ENCODE data around the gene MCTP1.
"Not testable (repeated sequence)": the region's sequence is repeated elsewhere in the genome, so short reads cannot be mapped to it uniquely, and the experiment has no call there.

The MCTP1 gene

DNA sequence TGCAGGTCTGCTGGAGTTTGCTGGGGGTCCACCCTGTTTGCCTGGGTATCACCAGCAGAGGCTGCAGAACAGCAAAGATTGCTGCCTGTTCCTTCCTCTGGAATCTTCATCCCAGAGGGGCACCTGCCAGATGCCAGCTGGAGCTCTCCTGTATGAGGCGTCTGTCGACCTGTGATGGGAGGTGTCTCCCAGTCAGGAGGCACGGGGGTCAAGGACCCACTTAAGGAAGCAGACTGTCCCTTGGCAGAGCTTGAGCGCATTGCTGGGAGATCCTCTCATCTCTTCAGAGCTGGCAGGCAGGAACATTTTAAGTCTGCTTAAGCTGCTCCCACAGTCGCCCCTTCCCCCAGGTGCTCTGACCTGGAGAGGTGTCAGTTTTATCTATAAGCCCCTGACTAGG is 456.7 kb downstream of the MCTP1 start:
- not testable (repeated sequence) for DNase-seq

DNA sequence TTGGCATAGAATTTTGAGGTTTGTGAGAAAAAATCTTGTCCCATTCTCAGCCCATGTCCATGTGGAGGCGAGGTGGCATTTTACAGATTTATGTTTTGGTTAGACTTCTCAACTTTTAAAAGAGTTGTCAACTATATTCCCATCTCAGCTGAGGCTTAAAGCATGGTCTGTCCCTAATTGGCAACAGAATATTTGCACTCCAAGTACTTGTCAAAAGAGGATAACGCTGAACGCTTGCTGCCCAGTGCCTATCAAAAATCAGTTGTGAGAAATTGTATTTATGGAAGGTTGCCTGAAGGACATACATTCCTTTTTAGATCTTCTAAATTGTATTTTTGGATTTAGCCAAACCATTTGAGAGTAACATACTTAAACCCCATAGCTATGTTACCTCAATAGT is 464.4 kb downstream of the MCTP1 start:
- no peak for DNase-seq

DNA sequence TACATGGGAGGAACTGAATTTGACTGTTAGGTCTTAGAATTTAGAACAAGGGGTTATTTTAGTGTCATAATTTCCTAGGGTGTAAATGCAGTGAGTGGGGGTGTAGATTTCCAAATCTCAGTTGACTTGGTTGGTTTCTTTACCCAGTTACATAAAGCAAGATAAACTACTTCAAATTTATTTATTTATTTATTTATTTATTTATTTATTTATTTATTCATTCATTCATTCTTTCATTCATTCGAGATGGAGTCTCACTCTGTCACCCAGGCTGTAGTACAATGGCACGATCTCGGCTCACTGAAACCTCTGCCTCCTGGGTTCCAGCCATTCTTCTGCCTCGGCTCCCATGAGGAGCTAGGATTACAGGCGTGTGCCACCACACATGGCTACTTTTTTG is 466.0 kb downstream of the MCTP1 start:
- no peak for DNase-seq

DNA sequence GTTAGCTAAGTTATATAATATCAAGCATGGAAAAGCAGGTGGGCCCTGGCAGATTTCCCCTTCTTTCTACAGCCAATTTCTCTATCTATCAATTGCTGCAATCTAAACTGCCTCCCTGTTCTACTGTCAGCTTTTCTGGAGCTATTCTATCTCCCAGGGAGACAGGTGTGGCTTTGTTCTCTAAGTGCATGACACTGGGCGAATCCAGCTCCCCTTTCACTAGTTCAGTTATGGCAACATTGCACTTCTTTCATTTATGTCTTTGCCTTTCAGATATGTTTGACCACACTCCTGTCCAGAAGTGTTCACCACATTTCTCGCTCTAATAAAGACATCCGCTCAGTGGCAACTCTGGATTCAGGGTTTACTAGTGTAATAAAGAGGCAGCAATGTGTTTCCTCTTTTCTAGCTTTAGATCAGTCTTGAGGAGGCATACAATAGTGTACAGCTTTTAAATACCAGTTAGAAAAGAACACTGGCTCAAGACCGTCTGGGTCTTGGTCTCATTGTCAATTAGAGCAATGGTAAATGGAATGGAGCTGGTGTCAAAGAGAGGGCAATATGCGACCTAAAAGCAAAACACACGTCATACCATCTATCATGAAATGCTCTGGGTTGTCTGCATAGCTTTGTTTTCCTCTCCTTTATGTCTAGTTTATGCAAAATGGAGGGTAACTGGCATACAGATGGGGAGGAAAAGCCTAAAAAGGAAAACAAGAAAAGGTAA is 469.4 kb downstream of the MCTP1 start:
- DNase-seq: no peak

DNA sequence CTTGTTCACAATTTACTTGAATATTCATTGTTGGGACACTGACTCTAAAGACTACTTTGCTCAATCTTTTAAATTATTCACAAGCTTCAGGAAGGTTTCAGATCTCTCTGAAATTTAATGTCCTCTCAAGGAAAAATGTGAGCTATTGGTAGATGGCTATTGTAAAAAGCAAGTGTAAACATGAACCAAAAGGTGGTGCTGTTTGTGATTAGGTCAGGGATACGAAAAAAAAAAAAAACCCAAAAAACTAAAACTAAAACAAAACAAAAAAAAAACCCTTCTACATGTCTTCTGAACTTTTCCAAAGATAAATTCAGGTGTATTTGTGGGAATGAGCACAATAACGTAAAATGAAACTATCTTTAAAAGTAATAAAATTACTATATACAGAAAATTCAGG is 472.7 kb downstream of the MCTP1 start:
- no peak for DNase-seq

DNA sequence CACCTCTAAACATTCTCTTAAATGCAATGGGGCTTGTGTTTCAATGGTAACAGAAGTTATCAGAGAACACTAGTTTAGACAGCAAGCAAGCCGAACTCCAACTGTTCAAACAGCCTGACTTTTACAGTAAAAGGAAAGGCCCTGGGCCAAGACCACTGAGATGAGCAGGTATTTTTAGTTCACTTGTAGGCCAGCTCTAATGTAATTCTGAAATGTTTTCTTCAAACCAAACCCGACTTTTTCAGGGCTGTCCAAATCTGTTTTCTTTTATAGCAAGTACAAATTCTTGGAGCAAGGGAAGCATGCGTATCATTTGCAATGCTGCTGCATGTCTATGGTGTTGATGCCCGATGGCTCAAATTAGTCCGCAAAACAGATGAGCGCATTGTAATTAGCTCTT is 473.6 kb downstream of the MCTP1 start:
- peak in 1 of 58 donors; percentile 16 for DNase-seq

DNA sequence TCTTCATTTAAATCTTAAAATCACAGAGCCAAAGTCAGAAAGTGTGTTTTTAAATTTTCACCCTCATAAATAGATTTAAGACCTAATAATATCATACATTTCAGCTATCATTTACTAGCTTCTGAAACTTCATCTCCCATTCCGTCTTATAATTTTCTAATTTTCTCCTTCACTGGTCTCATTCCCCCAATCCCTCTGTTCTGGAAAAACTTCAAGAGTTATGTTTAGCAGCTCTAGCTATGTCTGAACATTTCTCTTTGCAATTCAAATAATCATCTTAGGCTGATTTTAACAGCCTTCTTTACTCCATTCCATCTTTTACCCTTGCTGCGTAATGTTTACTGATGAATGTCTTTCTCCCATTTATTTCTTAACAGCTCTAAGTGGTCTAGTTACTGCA is 474.0 kb downstream of the MCTP1 start:
- no peak for DNase-seq

DNA sequence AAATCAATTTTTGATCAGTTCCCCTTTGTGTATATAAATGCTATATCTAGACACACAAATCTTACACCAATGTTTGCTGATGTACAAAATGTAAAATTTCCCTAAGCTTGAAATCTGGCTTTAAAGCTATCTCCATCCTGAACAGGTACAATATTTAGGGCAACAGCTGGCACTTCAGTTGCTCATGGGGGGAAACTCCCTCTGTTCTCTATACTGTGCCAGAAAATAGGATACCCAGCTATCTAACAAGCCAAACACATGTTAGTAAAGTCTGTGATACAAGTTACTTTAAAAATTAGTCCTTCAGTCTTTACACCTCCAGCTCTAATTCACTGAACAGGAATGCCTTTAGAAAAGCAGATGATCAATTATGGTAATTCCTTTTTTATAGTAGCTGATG is 474.6 kb downstream of the MCTP1 start:
- DNase-seq: no peak

DNA sequence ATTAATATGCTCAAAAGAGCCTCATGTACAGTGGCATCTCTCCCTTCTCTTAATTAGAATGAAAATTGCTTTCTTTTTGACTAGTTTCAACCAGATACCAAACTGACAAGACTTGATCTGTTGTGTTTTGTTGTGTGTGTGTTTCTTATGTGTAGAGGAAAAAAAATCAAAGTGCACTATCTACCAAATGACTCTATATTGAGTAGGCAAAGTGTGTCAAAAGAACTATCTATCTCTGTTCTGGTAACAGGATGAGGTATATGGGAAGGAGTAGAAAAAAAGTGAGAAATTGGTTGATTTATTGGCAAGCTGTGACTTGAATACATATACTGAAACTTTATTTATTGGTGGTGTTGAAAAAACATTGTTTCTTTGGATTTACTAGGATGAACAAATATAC is 476.4 kb downstream of the MCTP1 start:
- no peak for DNase-seq

DNA sequence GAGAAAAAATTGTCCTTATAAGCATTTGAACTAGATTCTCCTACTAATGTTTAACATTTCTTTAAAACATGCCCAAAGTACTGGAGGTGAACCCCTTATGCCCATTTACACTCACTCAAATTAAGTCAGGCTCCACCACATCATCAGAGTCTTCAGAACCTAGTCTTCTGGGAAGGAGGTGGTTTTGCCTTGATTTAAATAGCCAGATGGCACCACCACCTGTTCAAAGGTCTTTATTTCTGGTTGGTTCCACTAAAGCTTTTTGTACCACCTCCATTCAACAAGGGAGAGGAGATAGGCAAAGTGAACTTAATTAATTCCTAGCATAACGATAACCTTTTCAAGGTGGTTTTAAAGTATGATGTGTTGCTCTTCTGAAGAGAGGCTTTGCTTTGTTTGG is 476.9 kb downstream of the MCTP1 start:
- DNase-seq: no peak

DNA sequence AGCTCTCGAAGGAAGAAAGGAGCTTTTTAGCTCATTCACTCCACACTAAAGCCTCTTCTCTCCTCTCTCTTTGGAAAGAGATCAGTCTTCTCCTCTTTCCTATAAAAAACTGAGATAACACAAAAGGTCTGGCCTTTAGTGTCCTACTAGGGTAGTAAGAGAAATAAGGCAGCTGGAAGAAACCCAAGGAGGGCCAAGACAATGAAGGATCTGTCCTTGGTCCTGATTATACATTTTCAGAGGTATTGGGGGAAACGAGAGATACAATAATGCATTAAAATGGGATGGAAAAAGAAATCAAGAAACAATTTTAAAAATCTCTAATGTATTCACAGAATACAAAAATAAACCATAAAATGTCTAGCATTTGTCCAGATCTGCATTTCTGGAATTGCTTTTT is 482.4 kb downstream of the MCTP1 start:
- DNase-seq: no peak

DNA sequence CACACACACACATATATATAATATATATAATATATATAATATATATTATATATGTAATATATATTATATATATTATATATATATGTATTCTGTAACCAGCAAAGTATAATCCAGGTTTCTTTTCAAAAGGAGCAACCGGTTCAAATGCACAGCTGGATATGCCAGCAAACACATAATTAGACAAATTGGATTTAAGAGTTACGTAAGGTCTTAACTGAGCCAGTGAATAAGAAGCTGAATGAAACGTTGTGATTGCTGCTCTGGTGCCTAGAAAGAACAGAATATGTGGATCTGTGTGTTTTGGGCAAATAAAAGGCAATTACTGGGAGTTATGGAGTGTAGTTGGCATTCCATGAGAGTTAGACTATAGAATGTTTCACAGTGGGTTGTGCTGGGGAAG is 488.3 kb downstream of the MCTP1 start:
- DNase-seq: no peak

DNA sequence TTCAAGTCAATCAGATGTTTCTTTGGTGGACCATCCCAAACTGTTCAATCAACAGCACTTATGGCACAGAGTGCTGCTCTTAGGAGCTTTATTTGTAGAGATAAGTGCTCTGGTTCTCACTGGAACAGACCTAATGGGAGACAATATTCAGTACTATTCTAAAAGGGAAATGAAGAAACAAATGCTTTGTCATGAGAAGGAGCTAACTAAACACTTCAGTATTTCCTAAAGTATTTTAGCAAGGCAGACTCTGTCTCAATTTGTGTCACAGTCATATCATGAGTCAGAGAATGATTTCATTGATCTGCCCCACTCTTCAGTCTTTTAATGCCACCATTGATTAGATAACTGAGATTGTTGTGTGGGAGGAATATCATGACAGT is 491.1 kb downstream of the MCTP1 start:
- no peak for DNase-seq

DNA sequence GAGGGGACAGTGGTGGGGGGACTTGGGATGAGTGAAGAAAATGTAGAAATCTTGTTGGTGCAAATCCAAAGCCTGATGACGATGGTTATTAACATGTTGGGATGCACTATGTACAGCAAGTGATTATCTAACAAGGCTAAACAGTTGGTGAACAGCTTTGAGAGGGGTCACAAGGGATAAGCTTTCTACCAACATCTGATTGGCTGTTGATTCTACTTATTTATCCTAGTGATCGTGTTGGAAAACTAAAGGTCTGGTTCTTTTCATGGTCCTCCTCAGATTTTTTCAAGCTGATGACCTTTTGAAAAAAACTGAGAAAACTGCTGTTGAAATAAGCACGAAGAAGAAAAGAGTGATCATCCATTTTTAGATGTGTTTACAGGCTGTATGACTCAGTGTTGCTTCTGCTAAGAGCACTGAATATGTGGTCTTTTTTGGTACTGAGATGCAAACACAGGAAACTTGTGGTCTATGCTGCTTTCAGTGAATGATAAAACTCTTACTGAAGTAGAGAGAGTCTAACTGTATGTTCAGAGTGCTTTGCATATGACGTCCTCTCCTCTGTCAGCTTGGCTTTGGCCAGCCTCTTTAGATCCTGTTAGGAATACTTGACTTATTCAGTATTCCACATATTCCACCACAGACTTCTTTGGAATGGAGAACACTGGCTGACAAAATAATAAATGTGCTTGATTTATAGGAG is 491.6 kb downstream of the MCTP1 start:
- peak in 2 of 58 donors; percentile 8 to 36 for DNase-seq

DNA sequence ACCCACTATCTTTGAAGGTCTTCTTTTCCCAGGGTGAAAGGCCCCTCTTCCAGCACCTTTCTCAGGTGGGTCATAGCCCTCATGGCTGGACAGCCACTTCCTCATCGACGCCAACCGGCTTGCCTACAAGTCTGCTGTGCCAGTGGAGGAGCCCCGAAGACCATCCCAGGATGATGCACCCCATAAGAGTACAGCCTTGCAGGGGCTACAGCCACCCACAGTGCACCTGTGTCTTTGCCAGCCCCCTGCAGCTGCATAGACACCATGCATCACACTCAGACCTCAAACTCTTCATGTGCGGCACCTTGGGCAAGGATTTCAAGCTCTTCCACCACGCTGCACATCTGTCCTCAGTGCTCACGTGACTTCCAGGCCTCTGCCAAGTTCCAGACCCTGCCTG is 493.1 kb downstream of the MCTP1 start:
- peak in 1 of 58 donors; percentile 2 for DNase-seq

DNA sequence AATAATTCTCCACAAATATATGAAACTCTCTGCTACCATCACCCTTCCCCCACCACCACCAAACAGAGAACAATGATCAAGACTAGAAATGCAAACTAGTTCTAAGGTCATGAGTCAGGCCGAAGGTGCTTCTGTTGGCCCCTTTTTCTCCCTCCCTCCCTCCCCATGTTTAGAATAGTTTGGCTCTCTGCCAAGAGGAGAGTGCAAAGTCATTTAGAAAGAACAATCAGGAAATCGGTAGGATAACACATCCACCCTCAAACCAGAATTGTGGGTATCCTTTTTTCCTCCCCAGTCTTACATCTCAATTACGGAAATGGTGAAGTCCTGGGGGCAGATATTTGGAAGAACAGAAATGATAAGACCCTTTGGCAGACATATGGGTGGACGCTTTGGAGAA is 496.4 kb downstream of the MCTP1 start:
- DNase-seq: no peak

DNA sequence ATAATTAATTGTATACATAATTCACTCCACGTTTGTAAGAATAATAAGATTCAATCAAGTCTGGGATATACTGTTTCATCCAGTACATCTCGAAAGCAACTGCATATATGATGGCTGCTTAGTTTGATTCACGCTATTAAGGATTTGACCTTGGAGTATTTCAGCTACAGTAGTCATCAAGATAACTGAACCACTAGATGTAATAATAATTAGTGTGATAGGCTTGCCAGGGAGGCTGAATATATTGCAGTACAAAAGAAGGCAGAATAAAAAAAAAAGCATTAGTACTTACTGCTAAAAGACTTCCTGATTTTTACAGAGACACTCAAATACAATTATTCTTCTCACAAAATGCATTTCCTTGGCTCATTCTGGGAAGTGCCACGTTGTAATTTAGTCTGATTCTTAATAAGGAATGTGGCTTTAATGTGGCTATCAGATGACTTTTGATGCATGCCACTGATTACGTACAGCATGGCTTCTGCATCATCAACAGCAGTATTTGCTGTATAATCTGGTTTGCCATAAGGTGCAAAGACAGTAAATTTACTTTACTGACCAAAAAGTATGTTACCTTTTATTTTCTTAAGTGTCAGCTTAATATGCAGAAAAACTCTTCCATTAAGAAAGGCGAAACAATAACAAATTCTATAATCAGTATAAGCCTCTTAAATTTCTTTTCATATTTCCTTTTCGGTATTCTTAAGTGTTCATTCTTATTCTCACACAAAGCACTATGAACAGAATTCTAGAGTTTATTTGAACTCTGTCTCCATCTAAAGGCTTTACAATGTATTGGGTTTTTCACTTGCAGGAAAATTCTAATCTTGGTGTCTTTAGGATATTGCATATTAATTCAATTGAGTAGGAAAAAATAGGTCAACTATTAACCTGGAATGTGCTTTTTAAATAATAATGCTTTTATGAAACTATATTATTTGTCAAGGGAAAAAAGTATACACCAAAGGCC is 500.1 kb downstream of the MCTP1 start:
- no peak for DNase-seq

DNA sequence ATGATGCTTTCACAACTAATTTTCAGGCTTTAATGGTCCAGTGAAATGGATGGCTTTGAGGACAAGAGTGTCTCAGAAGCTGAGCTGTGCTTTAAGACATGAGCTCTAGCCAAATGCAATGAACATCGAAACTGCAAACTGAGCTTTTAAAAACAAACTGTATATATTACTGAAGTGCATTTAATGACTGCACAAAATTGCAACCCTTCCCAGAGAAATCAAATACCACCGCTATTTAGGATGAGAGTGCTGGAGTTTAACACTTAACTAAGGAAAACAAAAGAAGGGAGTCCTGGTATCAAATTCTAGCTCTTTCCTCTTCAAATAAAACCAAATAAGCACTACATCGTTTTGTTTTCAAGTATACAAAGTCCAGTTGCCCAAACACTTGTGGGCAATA is 502.5 kb downstream of the MCTP1 start:
- no peak for DNase-seq

DNA sequence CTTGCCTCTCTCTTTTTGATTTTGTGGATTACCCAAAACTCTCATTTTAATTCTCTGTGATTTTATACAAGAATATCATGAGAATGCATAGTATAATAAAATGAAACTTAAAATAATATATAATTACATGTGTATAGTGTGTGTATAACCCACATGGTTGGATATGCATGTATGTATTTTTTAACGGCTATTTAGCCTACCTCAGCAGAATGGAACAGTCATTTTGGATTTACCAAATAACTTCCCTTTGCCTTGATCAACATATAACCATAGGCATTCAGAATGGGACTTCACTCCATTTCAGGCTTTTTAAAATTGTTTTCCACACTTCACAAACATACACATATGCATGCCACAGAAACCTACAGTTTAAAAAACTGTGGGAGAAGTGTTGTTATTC is 505.2 kb downstream of the MCTP1 start:
- no peak for DNase-seq

DNA sequence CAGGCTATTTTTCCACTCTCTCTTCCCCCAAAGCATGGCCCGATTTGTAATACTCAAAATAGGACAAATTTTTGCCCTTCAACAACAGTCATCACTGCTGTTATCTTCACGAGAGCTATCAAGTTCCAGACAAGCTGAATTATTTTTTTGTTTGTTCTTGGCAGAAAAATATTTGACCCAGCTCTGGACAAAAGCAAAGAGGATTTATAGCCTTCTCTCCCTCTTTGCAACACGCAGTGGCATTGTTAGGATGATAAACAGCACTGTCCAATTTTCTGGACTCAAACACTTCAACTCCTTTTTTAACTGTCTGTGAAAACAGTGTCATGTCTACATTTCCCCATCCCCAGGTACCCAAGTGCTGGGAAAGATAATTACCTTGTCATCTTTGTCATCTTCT is 506.2 kb downstream of the MCTP1 start:
- no peak for DNase-seq

DNA sequence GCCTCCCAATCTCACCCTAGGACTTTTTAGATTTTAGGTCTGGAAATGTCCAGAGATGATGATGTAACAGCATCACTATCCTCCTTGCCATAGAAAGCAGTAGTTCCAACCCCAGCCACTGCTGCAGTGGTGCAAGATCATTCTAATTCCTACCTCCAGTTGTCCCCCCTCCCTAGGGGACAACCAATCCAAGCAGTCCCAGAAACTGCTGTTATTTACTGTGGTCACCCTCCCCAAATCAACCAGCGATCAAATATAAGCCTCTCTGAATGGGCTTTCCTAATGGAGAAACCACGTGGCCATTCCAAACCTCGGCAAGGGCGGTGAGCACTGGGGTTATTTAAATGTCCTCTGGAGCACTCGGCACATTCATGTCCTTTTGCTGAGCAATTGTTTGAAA is 506.6 kb downstream of the MCTP1 start:
- no peak for DNase-seq
